Endodermal cell (in vitro differentiated cells): ENCODE measurements around the gene DDO. TPM values are rescaled to one million over a fixed set of nuclear protein-coding genes. Genes with fewer than 3 reads are reported as not detected.

Experiments used
- DNase-seq: peaks from one replicate; pipeline ENCODE4 v3.0.0-alpha.2; 2017
- H3K27ac ChIP-seq: 2 replicates; pipeline ENCODE4 v1.5.1; 2013; ENCODE audit warnings: mild to moderate bottlenecking, low read depth, low read length, moderate library complexity
- H3K27me3 ChIP-seq: 2 replicates; pipeline ENCODE4 v1.6.1; 2013; ENCODE audit warnings: mild to moderate bottlenecking, low read length, moderate library complexity; ENCODE audit not compliant: insufficient read depth, control insufficient read depth, poor library complexity, severe bottlenecking
- H3K36me3 ChIP-seq: 2 replicates; pipeline ENCODE4 v1.7.0; 2013; ENCODE audit warnings: mild to moderate bottlenecking, low read length, moderate library complexity; ENCODE audit not compliant: control insufficient read depth, insufficient read depth
- H3K4me1 ChIP-seq: one replicate; pipeline ENCODE4 v1.7.0; 2013; ENCODE audit warnings: low read length; ENCODE audit not compliant: control insufficient read depth, insufficient read depth
- H3K4me3 ChIP-seq: 2 replicates; pipeline ENCODE4 v1.5.1; 2013; ENCODE audit warnings: mild to moderate bottlenecking, low read length, moderate library complexity
- H3K9ac ChIP-seq: 2 replicates; pipeline ENCODE4 v1.6.1; 2013; ENCODE audit warnings: mild to moderate bottlenecking, low read length, moderate library complexity; ENCODE audit not compliant: poor library complexity, severe bottlenecking; ENCODE audit errors: extremely low read depth
- H3K9me3 ChIP-seq: 2 replicates; pipeline ENCODE4 v1.6.1; 2013; ENCODE audit warnings: mild to moderate bottlenecking, low read length, moderate library complexity; ENCODE audit not compliant: control insufficient read depth
- H3K27ac Mint-ChIP-seq: 2 replicates; pipeline ENCODE4 v1.8.0; 2020; ENCODE audit warnings: mixed read lengths
- H3K27me3 Mint-ChIP-seq: 2 replicates; pipeline ENCODE4 v1.8.0; 2021; ENCODE audit warnings: mild to moderate bottlenecking, mixed read lengths; ENCODE audit not compliant: insufficient read depth
- H3K36me3 Mint-ChIP-seq: 2 replicates; pipeline ENCODE4 v1.8.0; 2020; ENCODE audit warnings: low read depth, mixed read lengths
- H3K4me1 Mint-ChIP-seq: 2 replicates; pipeline ENCODE4 v1.8.0; 2020; ENCODE audit warnings: mixed read lengths
- H3K4me3 Mint-ChIP-seq: 2 replicates; pipeline ENCODE4 v1.8.0; 2020; ENCODE audit warnings: mild to moderate bottlenecking, moderate library complexity, mixed read lengths
- H3K9me3 Mint-ChIP-seq: 2 replicates; pipeline ENCODE4 v1.8.0; 2020; ENCODE audit warnings: mild to moderate bottlenecking, mixed read lengths
- CTCF ChIP-seq: fragments of 200-600 bp; sonication (generic); conservative IDR thresholded peaks from 2 replicates; pipeline ENCODE4 v1.5.0; 2021; ENCODE audit warnings: antibody characterized with exemption, mild to moderate bottlenecking
- WGBS, 2 experiments: methylation state at CpG; one replicate each; pipeline versions ENCODE4 v1.1.5 to v1.1.7; 2013; ENCODE audit warnings: missing lambda C conversion rate in 2 of 2, mixed read lengths in 1 of 2; ENCODE audit not compliant: insufficient coverage in 1 of 2, insufficient read length in 1 of 2; 5-methylcytosine and 5-hydroxymethylcytosine counted together
- total RNA-seq, 2 donors: library from RNA; stranded (reverse); fragmentation: NEBNext Ultra II Directional in 1 of 2; extraction: Animal tissue kit (Norgen Biotek cat#: 25700) in 1 of 2; gene quantifications; 2 replicates in 1 of 2; 3 replicates in 1 of 2; pipeline ENCODE4 v1.2.1, GENCODE V29; 2021

Gene DDO
- total RNA-seq, 2 donors from 2014 or later, result not detected

- H3K4me1 ChIP-seq, result peaks cover 13% of the 10 kb centered on the region
- Mint-ChIP-seq H3K27me3 (no peaks in the 10 kb centered on the region), H3K4me1 (peaks cover 16% of the 10 kb centered on the region), H3K36me3 (no peaks in the 10 kb centered on the region), H3K9me3 (no peaks in the 10 kb centered on the region), H3K27ac (no peak overlapping the region), H3K4me3 (no peak overlapping the region)
- no peaks in the 10 kb centered on the region for H3K9me3 ChIP-seq
- no peaks in the 10 kb centered on the region for H3K27me3 ChIP-seq
- H3K36me3 ChIP-seq, result no peaks in the 10 kb centered on the region
- no peak overlapping the region for H3K9ac ChIP-seq
- H3K4me3 ChIP-seq, result no peak overlapping the region
- no peak overlapping the region for H3K27ac ChIP-seq
- no peak for DNase-seq
- 81% methylated on average over 2 of the region's 2 CpGs; no CpG with 5 or more reads in 1 of the 2 experiments for WGBS, 2 experiments
- TF ChIP-seq CTCF, result no peak
Observed at GRCh38 chr6:110390404-110390803, 25.0 kb downstream of the DDO start.

DNA sequence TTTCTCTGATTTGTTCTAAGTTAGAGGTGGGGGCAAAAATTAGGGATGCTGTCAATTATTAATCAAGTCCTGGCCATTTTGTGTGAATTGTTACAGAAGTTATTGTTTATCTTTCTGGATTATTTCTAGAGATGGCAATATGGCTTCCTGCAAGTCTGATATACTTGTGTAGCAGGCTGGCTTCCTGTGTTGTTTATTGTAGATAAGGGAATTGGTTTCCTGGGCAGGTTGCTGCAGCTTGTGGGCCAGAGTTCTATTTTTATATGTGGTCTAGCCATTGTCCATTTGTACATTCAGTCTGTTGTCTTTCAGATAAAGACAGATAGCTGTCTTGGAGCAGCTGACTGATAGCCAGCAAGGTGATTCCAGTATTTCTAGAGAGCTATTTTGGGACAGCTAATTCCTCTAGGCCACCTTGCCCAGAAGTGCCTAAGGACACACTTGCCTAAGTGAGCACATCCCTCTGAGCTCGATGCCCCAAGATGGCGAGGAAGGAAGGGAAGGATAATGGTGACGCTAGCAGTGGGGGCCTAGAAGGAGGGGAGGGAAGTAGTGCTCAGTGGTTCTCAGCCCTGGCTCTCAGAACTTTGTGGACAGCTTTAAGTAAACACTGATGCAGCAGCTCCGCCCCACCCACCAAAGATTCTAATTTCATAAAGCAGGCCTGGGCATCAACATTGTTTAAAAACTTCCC lies 25.5 kb downstream of the DDO start:
- no peaks in the 10 kb centered on the region for H3K9me3 Mint-ChIP-seq
- no peak for TF ChIP-seq CTCF
- Histone ChIP-seq H3K4me3 (no peak overlapping the region), H3K27me3 (no peaks in the 10 kb centered on the region), H3K36me3 (no peaks in the 10 kb centered on the region), H3K9me3 (no peaks in the 10 kb centered on the region), H3K9ac (no peak overlapping the region), H3K4me1 (peaks cover 13% of the 10 kb centered on the region), H3K27ac (no peak overlapping the region)
- WGBS, 2 experiments, result 80 to 91% methylated on average over 1 to 4 of the region's 4 CpGs
- no peak overlapping the region for H3K27ac Mint-ChIP-seq
- no peak overlapping the region for H3K4me3 Mint-ChIP-seq
- H3K4me1 Mint-ChIP-seq, result peaks cover 16% of the 10 kb centered on the region
- H3K27me3 Mint-ChIP-seq, result no peaks in the 10 kb centered on the region
- no peaks in the 10 kb centered on the region for H3K36me3 Mint-ChIP-seq
- no peak for DNase-seq

DNA sequence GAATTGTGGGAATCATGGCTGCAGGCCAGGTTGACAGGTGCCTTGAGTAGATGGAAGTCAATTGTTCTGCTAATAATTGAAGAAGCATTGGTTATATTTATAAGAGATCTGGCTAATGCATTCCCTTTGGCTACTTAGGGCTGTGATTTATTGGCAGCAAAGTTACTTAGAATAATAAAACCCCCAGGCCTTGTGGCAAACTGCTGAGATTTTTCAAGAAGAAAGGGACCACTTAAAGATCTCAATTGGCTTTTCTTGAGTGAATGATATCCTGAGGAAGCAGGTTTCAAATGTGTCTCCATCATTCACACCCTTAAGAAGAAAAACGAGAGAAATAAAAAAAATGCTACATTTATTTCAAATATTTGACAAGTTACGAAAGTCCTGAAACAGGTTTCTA lies 27.4 kb downstream of the DDO start:
- Histone ChIP-seq H3K4me3 (no peak overlapping the region), H3K27ac (no peak overlapping the region), H3K27me3 (no peaks in the 10 kb centered on the region), H3K9me3 (no peaks in the 10 kb centered on the region), H3K36me3 (no peaks in the 10 kb centered on the region), H3K4me1 (peaks cover 13% of the 10 kb centered on the region), H3K9ac (no peak overlapping the region)
- Mint-ChIP-seq H3K36me3 (no peaks in the 10 kb centered on the region), H3K9me3 (no peaks in the 10 kb centered on the region), H3K27me3 (no peaks in the 10 kb centered on the region), H3K27ac (no peak overlapping the region), H3K4me1 (peaks cover 16% of the 10 kb centered on the region), H3K4me3 (no peak overlapping the region)
- TF ChIP-seq CTCF, result no peak
- WGBS, 2 experiments, result 93 to 100% methylated on average over 1 to 2 of the region's 2 CpGs
- no peak for DNase-seq
